HG03558 (cell line): ENCODE data around the gene HADH.
"Not testable (repeated sequence)": the region's sequence is repeated elsewhere in the genome, so short reads cannot be mapped to it uniquely, and the experiment has no call there.

Experiments
- ATAC-seq: cut with Tn5 transposase; IDR thresholded peaks from one replicate; pipeline ENCODE4 v1.9.1; 2021; ENCODE audit warnings: moderate number of reproducible peaks; ENCODE audit not compliant: unreplicated experiment; ENCODE audit errors: extremely low read depth

Gene HADH

GRCh38 chr4:108029016-108029720 lies 39.5 kb downstream of the HADH start:
- ATAC-seq = no peak

- no peak for ATAC-seq
Observed at GRCh38 chr4:108029731-108030130, 40.0 kb downstream of the HADH start.

- peak; percentile 95 for ATAC-seq
Observed at GRCh38 chr4:108030332-108030731, 40.6 kb downstream of the HADH start.

DNA sequence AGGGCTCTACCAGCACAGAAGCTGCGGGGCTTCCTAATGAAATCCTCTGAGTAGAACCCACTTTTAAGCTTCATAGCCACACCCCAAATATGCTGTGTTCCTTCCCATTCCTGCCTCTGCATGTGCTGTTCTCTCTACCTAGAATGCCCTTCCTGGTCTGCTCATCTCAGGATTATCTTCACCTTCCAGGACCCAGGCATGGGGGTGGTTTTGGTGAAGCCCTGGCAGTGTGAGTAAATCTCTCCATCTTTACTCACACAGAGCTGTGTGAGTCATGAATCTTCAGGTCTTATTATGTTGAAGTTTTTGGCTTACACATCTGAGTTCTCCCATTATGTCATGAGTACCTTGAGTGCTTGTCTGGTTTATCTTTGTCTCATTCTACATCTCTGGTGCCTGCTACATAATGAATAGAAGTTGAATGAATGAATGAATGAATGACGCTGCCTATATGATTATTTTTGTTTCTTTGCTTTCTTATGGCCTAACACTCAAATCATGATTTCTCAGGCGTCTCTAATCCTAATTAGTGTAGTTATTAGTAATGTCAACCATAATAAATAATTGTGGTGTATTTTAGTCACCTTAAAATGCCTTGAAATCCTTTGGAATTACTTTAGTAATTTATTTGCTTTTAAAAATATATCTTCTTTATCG lies 41.9 kb downstream of the HADH start:
- no peak for ATAC-seq

DNA sequence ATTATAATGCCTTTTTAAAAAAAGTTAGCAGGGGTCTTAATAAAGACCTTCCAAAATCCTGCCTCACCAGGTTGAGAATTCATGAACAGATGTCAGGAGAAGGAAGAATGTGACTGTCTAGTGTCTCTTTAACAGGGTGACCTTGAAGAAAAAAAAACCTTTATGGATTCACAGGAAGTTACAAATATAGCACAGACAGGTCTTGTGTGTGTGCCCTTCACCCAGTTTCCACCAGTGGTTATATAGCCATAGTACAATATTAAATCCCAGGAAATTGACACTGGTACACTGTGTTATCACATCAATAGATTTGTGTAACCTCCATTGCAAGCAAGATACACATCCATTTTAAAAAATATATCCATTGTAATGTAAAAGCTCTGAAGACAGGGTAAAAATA lies 43.7 kb downstream of the HADH start:
- ATAC-seq = no peak

GRCh38 chr4:108034565-108034964 lies 44.9 kb downstream of the HADH start:
- ATAC-seq = no peak

- no peak for ATAC-seq
Observed at GRCh38 chr4:108035691-108036090, 46.0 kb downstream of the HADH start.

GRCh38 chr4:108036213-108036612 lies 46.5 kb downstream of the HADH start:
- ATAC-seq = peak; percentile 78

- ATAC-seq = no peak
Observed at GRCh38 chr4:108037884-108038283, 48.2 kb downstream of the HADH start.

DNA sequence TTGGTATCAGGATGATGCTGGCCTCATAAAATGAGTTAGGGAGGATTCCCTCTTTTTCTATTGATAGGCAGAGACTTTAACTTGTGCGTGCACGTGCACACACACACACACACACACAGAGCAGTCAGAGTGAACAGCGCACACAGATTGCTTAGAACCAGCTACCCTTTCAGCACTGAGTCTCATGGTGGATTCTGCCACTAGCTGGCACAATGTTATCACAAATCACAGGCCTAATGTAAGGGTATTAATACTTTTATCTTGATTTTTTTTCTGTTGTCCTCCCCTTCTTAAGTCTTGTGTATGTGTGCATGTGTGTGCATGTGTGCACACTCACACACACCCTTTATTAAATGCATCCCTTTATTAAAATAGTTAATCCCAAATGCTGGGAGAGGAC lies 53.2 kb downstream of the HADH start:
- ATAC-seq = no peak

DNA sequence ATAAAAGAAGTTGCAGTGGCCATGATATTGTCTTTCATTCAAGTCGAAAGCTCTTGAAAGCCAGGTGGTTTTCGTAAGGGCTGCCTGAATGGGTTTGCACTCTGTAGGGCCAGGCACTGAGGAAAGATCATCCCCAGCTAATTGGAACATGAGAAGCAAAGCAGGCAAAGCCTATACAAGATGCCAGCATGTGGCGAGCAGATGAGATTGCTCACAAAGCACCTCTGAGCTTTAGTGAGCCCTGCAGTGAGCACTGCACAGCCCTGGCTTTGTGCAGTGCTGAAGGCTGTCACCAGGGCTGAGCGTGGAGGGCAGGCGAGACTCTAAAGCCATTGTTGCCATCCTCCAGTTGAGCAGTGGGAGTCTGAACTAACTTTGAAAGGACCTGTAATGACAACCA lies 53.8 kb downstream of the HADH start:
- no peak for ATAC-seq

DNA sequence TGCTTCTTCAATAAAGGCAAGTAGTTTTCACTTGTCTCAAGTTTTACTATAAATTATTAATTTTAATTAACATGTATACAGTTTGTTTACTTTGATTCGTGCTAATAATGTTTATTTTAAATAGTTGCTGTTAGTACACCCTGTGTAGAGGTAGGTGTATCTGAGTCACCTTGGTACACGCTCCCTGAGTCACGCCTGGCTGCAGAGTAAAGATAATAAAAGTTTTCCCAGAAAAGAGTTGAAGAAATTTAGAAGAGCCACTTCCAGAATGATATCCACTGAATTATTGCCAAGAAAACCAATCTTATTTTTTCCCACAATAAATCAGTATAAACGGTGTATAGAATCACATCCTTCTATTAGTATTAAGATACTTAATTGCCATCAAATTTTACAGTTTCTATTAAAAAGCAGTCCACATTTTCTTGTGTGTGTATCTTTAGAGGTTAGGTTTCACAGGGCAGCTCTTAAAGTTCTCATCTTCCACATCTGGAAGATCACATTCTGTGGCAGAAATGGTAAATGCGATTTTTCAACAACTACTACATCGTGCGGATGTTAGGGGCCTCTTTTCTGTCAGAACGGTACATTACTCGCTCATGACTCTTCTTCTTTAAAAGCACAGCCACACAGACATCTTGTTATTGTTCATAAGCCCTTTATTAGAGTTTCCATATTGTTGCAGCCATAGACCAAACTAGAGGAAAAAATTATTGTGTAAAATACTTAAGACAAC lies 55.4 kb downstream of the HADH start:
- ATAC-seq = no peak

DNA sequence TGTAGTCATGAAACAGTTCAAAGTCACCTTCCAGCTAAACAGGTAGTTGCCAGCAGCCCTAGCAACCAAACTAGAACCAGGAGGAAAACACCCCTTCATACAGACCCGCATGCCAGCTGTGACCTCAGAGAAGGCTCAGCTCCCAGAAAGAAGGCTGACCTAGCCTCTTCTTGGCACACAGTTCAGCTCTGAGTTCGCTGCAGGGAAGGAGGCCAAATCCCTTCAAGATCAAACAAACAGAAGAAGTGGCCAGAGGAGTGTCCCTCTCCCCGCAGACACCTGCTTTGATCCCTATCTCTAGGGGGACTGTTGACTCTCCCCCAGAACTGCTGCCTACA lies 56.0 kb downstream of the HADH start:
- ATAC-seq = no peak

DNA sequence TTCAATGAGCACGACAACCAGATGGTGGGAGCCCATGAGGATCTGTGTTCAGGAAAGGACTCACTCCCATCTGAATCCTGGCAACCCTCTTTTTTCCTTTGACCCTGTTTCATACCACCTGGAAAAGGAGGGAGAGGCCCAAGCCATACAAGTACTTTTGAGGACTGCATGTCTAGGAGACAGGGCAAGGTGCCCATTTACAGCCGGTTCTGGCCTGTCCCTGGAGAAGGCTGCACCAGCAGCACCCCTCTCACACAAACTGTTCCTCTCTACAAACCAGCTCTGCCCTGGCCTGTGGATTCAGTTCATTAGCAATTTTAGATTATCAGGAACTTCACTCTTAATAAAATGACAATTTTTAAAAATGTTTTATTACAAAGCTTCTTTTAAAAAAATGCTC lies 57.5 kb downstream of the HADH start:
- no peak for ATAC-seq

DNA sequence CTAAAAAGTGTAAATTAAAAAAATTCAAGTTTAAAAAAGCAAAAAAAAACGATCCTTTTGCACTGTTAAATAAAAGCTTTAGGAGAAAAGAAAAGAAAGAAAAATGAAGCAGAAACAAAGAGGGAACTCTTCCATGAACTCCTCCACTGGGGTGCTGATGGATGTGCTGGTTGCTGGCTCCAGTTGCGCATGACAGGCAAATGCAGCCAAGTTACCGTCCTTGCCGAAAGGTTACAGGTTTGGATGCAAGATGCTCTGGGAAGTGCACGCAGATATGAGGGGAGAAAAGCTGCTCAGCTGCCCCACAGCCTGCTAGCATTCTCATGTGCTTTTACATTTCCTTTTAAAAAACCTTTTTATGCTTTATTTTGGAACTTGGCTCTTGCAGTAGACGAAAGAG lies 58.5 kb downstream of the HADH start:
- ATAC-seq = no peak

- no peak for ATAC-seq
Observed at GRCh38 chr4:108048997-108049396, 59.3 kb downstream of the HADH start.

GRCh38 chr4:108049406-108049805 lies 59.7 kb downstream of the HADH start:
- no peak for ATAC-seq

DNA sequence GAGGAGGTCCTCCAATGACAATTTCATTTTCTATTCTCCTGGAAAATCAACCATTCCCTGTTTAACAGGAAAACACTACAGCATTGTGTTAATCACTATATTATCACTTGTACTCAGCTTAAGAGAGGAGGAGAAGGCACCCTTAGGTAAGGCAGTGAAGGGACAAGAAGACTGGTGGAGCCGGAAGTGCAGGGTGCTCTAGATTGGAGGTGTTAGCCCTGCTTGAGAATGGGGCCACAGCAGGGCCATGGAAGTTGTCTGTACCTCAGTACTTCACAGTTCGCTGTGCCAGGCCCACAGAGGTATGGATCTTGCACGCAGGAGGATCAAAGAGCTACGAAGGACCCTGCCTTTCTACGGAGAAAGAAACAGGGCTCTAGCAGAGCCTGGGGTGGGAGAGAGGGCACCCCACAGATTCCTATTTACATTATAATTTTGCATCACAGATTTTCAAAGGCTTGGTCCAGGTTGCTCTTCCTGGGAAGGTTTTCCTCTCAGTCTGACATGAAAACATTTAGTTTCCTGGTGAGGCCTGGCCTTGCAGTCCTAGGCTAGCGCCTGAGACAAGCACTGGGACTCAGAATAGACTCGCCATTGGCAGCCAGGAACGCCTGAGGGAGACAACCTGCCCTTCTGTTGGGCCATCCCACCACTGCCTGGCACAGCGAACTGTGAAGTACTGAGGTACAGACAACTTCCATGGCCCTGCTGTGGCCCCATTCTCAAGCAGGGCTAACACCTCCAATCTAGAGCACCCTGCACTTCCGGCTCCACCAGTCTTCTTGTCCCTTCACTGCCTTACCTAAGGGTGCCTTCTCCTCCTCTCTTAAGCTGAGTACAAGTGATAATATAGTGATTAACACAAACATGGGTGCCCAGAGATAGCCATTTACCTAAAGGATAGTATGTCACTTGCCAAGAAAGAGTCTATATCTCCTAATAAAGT lies 60.8 kb downstream of the HADH start:
- not testable (repeated sequence) for ATAC-seq

DNA sequence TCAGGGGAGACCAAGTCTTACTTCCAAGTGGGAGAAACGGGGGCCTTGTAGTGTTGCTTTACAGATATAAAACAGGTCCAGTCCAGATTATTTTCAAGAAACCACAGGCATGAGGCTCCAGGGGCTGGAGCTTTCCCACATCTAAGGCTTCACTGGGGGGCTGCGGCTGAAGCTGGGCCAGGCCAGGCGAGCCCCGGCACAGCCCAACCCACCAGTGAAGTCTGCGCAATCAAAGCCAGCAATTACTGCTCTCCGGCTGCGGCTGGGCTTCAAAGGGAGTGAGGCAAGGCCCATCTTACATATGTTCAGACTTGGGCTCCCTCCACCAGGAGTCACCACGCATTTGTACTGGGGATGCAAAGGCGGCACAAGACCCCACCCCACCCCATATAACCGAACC lies 61.7 kb downstream of the HADH start:
- no peak for ATAC-seq

DNA sequence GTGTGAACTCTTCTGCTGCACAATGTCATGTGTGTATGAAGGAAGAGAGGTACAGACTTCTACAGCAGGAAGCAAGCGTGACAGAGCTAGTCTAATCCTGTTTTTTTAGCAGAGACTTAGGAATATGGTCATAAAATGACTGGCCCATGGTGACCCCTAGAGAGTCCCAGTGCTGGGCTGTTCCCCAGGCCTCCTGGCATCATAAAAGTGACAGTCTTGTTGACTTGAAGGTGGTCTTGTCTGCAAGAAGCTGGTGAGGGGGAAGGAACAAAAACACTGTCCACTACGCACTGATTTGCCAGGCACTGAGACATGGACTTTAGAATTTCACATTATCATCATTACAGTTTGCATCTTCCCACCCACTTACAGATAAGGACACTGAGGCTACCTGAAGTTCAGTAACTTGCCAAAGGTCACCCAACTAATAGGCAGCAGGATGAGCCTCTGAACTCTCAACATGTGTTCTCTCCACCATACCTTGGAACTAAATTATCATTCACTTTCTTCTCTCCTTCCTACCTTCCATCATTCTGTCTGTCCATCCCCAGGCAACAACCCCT lies 63.0 kb downstream of the HADH start:
- no peak for ATAC-seq
